IMR-90 (cell line): Measurements from ENCODE around the gene SLC2A8. TPM values are rescaled to one million over a fixed set of nuclear protein-coding genes. Genes with fewer than 3 reads are reported as not detected.

Source experiments
- ATAC-seq: fragments of 200-7000 bp; cut with Tn5 transposase; 2 replicates; pipeline ENCODE4 v1.9.1; 2020; ENCODE audit warnings: low read depth, mild to moderate bottlenecking, moderate library complexity
- BruUV-seq: library from RNA; stranded (reverse); fragments of 400-500 nt; replicated peaks from 2 replicates; lab custom pipeline; 2021; lab: Mats Ljungman, UMichigan
- CTCF ChIA-PET: fragments of 300-600 bp; formaldehyde crosslinking; extraction: SDS; loops from one replicate; lab custom pipeline; 2021; ENCODE audit warnings: antibody characterized with exemption; lab: Yijun Ruan, JAX
- POLR2A ChIA-PET: fragments of 300-600 bp; sonication (Branson Sonifier 250); formaldehyde crosslinking; loops from one replicate; lab custom pipeline; 2022; ENCODE audit warnings: antibody characterized with exemption; ENCODE audit not compliant: unreplicated experiment; lab: Charles Lee
- DNase-seq: peaks from one replicate; pipeline ENCODE4 v3.0.0; 2013
- H2AFZ ChIP-seq: replicated peaks from 2 replicates; pipeline ENCODE3; 2013; ENCODE audit warnings: low read length, mild to moderate bottlenecking; ENCODE audit not compliant: poor library complexity
- H2AK5ac ChIP-seq: 2 replicates; pipeline ENCODE4 v1.6.1; 2013; ENCODE audit warnings: low read depth, low read length, inconsistent platforms
- H2AK9ac ChIP-seq: replicated peaks from 2 replicates; pipeline ENCODE3; 2013; ENCODE audit warnings: mild to moderate bottlenecking, low read depth, low read length, moderate library complexity; ENCODE audit not compliant: poor library complexity
- H2BK120ac ChIP-seq: 2 replicates; pipeline ENCODE4 v1.6.1; 2013; ENCODE audit warnings: low read depth, low read length, inconsistent platforms
- H2BK15ac ChIP-seq: 3 replicates; pipeline ENCODE4 v1.6.1; 2013; ENCODE audit warnings: low read depth, low read length, inconsistent platforms
- H2BK20ac ChIP-seq: 2 replicates; pipeline ENCODE4 v1.6.1; 2013; ENCODE audit warnings: low read depth, mild to moderate bottlenecking, inconsistent platforms, low read length, moderate library complexity
- H2BK5ac ChIP-seq: 2 replicates; pipeline ENCODE4 v1.6.1; 2013; ENCODE audit warnings: mild to moderate bottlenecking, low read depth, low read length, inconsistent platforms; ENCODE audit not compliant: poor library complexity, severe bottlenecking
- H3K14ac ChIP-seq: replicated peaks from 2 replicates; pipeline ENCODE4 v1.6.1; 2013; ENCODE audit warnings: low read depth, low read length, inconsistent platforms
- H3K18ac ChIP-seq: 2 replicates; pipeline ENCODE4 v1.6.1; 2013; ENCODE audit warnings: low read depth, low read length, control low read depth
- H3K23ac ChIP-seq: 2 replicates; pipeline ENCODE4 v1.6.1; 2013; ENCODE audit warnings: low read depth, low read length, inconsistent platforms
- H3K27ac ChIP-seq: 2 replicates; pipeline ENCODE4 v1.5.1; 2013; ENCODE audit warnings: mild to moderate bottlenecking, control low read depth, low read length; ENCODE audit not compliant: insufficient read depth
- H3K27me3 ChIP-seq: 2 replicates; pipeline ENCODE4 v1.6.1; 2013; ENCODE audit warnings: low read length; ENCODE audit not compliant: control insufficient read depth, insufficient read depth
- H3K36me3 ChIP-seq: 2 replicates; pipeline ENCODE4 v1.6.1; 2013; ENCODE audit warnings: low read length, mixed read lengths; ENCODE audit not compliant: control insufficient read depth, insufficient read depth
- H3K4ac ChIP-seq: 2 replicates; pipeline ENCODE4 v1.6.1; 2013; ENCODE audit warnings: low read depth, low read length, inconsistent platforms
- H3K4me1 ChIP-seq: 2 replicates; pipeline ENCODE4 v1.6.1; 2013; ENCODE audit warnings: low read length, mixed read lengths; ENCODE audit not compliant: control insufficient read depth, insufficient read depth
- H3K4me2 ChIP-seq: 2 replicates; pipeline ENCODE4 v1.6.1; 2013; ENCODE audit warnings: low read depth, mild to moderate bottlenecking, control low read depth, low read length, moderate library complexity
- H3K4me3 ChIP-seq: 2 replicates; pipeline ENCODE4 v1.5.1; 2013; ENCODE audit warnings: low read depth, mild to moderate bottlenecking, control low read depth, low read length, moderate library complexity; ENCODE audit not compliant: insufficient read depth
- H3K56ac ChIP-seq: 2 replicates; pipeline ENCODE4 v1.6.1; 2013; ENCODE audit warnings: low read length, inconsistent platforms; ENCODE audit not compliant: insufficient read depth; ENCODE audit errors: extremely low read depth
- H3K79me1 ChIP-seq, 2 experiments: 2 replicates each; pipeline ENCODE4 v1.6.1; 2013; ENCODE audit warnings: low read length in 2 of 2, inconsistent platforms in 1 of 2, low read depth in 1 of 2
- H3K9ac ChIP-seq: 2 replicates; pipeline ENCODE4 v1.6.1; 2013; ENCODE audit warnings: low read depth, low read length, control low read depth
- H3K9me1 ChIP-seq: 2 replicates; pipeline ENCODE4 v1.6.1; 2013; ENCODE audit warnings: low read length, inconsistent platforms; ENCODE audit not compliant: insufficient read depth
- H3K9me3 ChIP-seq: 2 replicates; pipeline ENCODE4 v1.6.1; 2013; ENCODE audit warnings: low read length; ENCODE audit not compliant: control insufficient read depth, insufficient read depth
- H4K20me1 ChIP-seq: 2 replicates; pipeline ENCODE4 v1.6.1; 2013; ENCODE audit warnings: low read length, inconsistent platforms; ENCODE audit not compliant: insufficient read depth
- H4K5ac ChIP-seq: 2 replicates; pipeline ENCODE4 v1.6.1; 2013; ENCODE audit warnings: mild to moderate bottlenecking, low read depth, low read length, control low read depth
- H4K8ac ChIP-seq, 2 experiments: 2 replicates each; pipeline ENCODE4 v1.6.1; 2013; ENCODE audit warnings: low read depth in 2 of 2, low read length in 2 of 2, control low read depth in 1 of 2, inconsistent platforms in 1 of 2
- H4K91ac ChIP-seq: 2 replicates; pipeline ENCODE4 v1.6.1; 2013; ENCODE audit warnings: low read depth, low read length, inconsistent platforms; ENCODE audit not compliant: insufficient read depth
- MAFK ChIP-seq: IDR thresholded peaks from 2 replicates; pipeline ENCODE4 v1.6.1; 2012; ENCODE audit warnings: low read depth, low read length, improper control_type of control experiment
- NFE2L2 ChIP-seq: fragments of 150-350 bp; IDR thresholded peaks from 2 replicates; pipeline ENCODE4 v1.6.1; 2016; ENCODE audit warnings: low read depth, mild to moderate bottlenecking, low read length
- RAD21 ChIP-seq: IDR thresholded peaks from 2 replicates; pipeline ENCODE4 v1.6.1; 2012; ENCODE audit warnings: low read length, improper control_type of control experiment
- RCOR1 ChIP-seq: IDR thresholded peaks from 2 replicates; pipeline ENCODE4 v1.6.1; 2012; ENCODE audit warnings: mild to moderate bottlenecking, low read length, improper control_type of control experiment; ENCODE audit not compliant: insufficient replicate concordance
- WGBS, 2 experiments: methylation state at CpG; one replicate each; pipeline versions ENCODE4 v1.1.5 to v1.1.7; 2013; ENCODE audit warnings: missing lambda C conversion rate in 2 of 2; ENCODE audit not compliant: insufficient read length in 1 of 2; ENCODE audit errors: extremely low coverage in 2 of 2; 5-methylcytosine and 5-hydroxymethylcytosine counted together
- dilution Hi-C: fragments of 300-500 bp; cut with HindIII; formaldehyde crosslinking; loops from one replicate; pipeline ENCODE4 v1.14.3; 2018; ENCODE audit warnings: low sequenced_read_pairs; ENCODE audit not compliant: unreplicated experiment
- in situ Hi-C: fragments of 300-500 bp; cut with MboI; formaldehyde crosslinking; loops from 3 replicates; pipeline ENCODE4 v1.14.3; 2019; ENCODE audit warnings: low sequenced_read_pairs, inconsistent platforms, mixed read lengths
- intact Hi-C: fragments of 100-400 bp; cut with micrococcal nuclease; formaldehyde crosslinking; loops from 2 replicates; pipeline ENCODE4 v1.10.0; 2022
- polyA plus RNA-seq, 3 experiments: library from polyadenylated mRNA; depleted of rRNA; stranded (reverse); fragments of >200 nt; gene quantifications; 2 replicates each; pipeline ENCODE4 v1.2.3, GENCODE V29; 2012; ENCODE audit warnings: low replicate concordance in 1 of 3
- total RNA-seq: library from RNA; depleted of rRNA; stranded (reverse); fragments of >200 nt; gene quantifications from 2 replicates; pipeline ENCODE4 v1.2.3, GENCODE V29; 2012

The SLC2A8 gene
- total and polyA plus RNA-seq, 2 of the 4 experiments (the other 2 are of a cell fraction), result 9.0 to 12.0 TPM

DNA sequence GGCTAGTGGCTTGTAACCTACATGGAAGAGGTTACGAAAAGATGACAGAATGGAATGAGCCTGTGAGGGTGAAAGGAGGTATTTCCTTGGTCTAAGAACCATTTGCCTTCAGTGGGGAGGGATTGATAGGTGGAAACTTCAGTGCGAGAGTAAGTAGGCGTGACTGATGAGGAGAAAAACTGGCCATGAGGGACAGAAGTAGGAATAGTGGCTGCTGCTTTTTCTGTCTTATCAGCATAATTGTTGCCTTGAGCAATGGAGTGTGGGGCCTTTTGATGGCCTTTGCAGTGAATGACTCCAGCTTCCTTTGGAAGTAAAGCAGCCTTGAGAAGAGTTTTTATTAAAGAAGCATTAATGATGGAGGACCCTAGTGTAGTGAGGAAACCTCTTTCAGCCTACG is 18.2 kb downstream of the SLC2A8 start:
- Histone ChIP-seq H2BK20ac (no peak overlapping the region), H3K14ac (no peak overlapping the region), H2AK9ac (no peak overlapping the region), H4K5ac (no peak overlapping the region), H3K56ac (no peak overlapping the region), H3K4me2 (no peak overlapping the region), H3K18ac (no peak overlapping the region), H2BK120ac (no peak overlapping the region), H3K9me1 (peaks cover 5% of the 10 kb centered on the region; the same call in 1 of the 2 replicates), H2BK15ac (no peak overlapping the region), H3K9ac (no peak overlapping the region), H4K8ac (no peak overlapping the region), H3K23ac (no peak overlapping the region), H3K4ac (no peak overlapping the region), H2AFZ (no peak overlapping the region), H2AK5ac (no peak overlapping the region), H3K4me1 (peaks cover 2% of the 10 kb centered on the region), H3K36me3 (0 out of 2 replicates have a peak, but pooled peaks cover 2% of the 10 kb centered on the region), H3K4me3 (no peak overlapping the region), H4K20me1 (no peaks in the 10 kb centered on the region), H3K27me3 (no peaks in the 10 kb centered on the region), H4K91ac (no peak overlapping the region), H3K9me3 (no peaks in the 10 kb centered on the region), H2BK5ac (no peak overlapping the region), H3K79me1 (no peaks in the 10 kb centered on the region), H3K27ac (no peak overlapping the region)
- intact Hi-C loops (no loop called here), dilution Hi-C loops (no loop called here), in situ Hi-C loops (no loop called here)
- BruUV-seq, result no TSS peak
- TF ChIP-seq MAFK (peak; percentile 80), NFE2L2 (no peak), RAD21 (no peak), RCOR1 (no peak)
- WGBS, 2 experiments, result 60% methylated on average over 1 of the region's 4 CpGs; no CpG with 5 or more reads in 1 of the 2 experiments
- CTCF ChIA-PET, result no interaction called here
- no peak for ATAC-seq
- POLR2A ChIA-PET, result no interaction called here
- DNase-seq, result no peak
